Effector memory CD4-positive, alpha-beta T cell (primary cell): ENCODE results near the gene ARHGAP26.

Experiments used
- DNase-seq, 3 donors: peaks; one replicate each; pipeline ENCODE4 v3.0.0-alpha.2; 2020
- H3K27ac ChIP-seq: 2 replicates; pipeline ENCODE4 v1.7.0; 2013; ENCODE audit warnings: mild to moderate bottlenecking, low read length, moderate library complexity; ENCODE audit not compliant: insufficient read depth, poor library complexity, severe bottlenecking
- H3K27me3 ChIP-seq: replicated peaks from 2 replicates; pipeline ENCODE4 v1.7.0; 2013; ENCODE audit warnings: mild to moderate bottlenecking, low read length; ENCODE audit not compliant: insufficient read depth, control insufficient read depth, poor library complexity, severe bottlenecking
- H3K36me3 ChIP-seq: 2 replicates; pipeline ENCODE4 v1.7.0; 2013; ENCODE audit warnings: mild to moderate bottlenecking, low read length, moderate library complexity; ENCODE audit not compliant: control insufficient read depth, insufficient read depth
- H3K4me1 ChIP-seq: 2 replicates; pipeline ENCODE4 v1.7.0; 2013; ENCODE audit warnings: low read length, mild to moderate bottlenecking; ENCODE audit not compliant: control insufficient read depth, insufficient read depth, poor library complexity, severe bottlenecking
- H3K4me3 ChIP-seq: 2 replicates; pipeline ENCODE4 v1.7.0; 2013; ENCODE audit warnings: low read length, low read depth, mild to moderate bottlenecking; ENCODE audit not compliant: insufficient read depth, poor library complexity, severe bottlenecking
- H3K9me3 ChIP-seq: 2 replicates; pipeline ENCODE4 v1.7.0; 2013; ENCODE audit warnings: mild to moderate bottlenecking, low read length, moderate library complexity; ENCODE audit not compliant: control insufficient read depth

ARHGAP26 gene

DNA sequence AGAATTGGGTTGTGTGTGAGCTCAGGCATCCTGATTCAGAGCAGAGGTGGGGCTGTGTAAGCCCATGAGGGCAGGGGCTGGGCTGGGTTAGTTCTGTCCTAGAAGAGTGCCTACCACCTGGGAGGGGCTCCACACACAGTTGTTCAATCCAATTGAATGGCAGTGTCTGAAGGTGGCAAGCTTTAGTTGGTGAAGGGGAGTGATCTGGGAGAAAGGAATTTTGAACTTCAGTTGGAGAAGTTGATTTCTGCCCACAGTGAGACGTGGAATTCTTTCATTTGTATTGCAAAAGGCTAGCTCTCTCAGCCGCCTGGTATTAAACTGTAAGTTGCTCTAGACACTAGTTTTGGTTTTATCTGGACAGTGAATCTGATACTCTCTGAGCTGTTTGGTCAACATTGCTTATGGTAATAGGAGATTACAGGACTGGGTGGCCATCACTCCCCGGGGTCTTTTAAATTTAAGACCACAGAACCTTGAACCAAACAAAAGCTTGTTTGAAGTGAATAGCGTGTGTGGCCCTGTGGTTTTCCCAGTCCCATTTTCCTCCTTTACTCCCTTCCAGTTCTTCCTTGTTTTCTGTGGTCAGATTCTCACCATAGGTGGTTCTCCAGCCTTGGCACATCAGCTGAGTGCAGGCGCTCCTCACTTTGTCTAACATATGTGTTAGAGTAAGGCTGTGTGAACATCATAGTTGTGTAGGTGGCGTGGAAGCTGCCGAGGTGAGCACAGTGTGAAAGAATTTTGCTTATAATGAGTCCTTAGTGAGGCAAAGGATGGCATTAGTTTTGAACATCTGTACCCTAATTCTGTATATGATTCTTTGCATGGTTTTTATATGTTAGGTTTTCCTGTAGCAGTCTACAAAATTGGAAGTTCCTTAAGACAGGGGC, 78.0 kb downstream of the ARHGAP26 start:
- Histone ChIP-seq H3K4me3 (no peak overlapping the region), H3K36me3 (no peaks in the 10 kb centered on the region), H3K4me1 (peaks cover 5% of the 10 kb centered on the region), H3K9me3 (no peaks in the 10 kb centered on the region), H3K27me3 (no peaks in the 10 kb centered on the region), H3K27ac (no peak overlapping the region)
- DNase-seq, result no peak

DNA sequence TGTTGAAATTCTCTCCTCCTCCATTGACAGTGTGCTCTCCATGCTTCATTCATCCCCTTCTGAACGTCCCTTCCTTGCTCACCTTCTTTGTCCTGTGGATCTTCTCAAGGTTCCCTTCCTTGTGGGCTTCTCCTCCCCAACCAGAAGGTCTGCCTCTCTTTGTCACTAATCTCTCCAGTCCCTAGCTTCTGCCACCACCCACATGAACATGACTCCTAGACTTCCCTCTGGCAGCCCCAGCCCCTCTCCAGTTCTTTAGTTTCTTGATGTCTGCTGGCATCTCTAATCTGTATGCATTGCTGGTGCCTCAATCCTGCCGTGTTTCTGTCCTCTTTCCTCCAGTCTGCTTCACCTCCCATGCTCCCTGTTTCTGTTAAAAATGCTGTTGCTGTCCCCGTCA, 79.3 kb downstream of the ARHGAP26 start:
- Histone ChIP-seq H3K9me3 (no peaks in the 10 kb centered on the region), H3K27ac (no peak overlapping the region), H3K36me3 (no peaks in the 10 kb centered on the region), H3K4me3 (no peak overlapping the region), H3K27me3 (no peaks in the 10 kb centered on the region), H3K4me1 (peaks cover 5% of the 10 kb centered on the region)
- DNase-seq, result no peak

DNA sequence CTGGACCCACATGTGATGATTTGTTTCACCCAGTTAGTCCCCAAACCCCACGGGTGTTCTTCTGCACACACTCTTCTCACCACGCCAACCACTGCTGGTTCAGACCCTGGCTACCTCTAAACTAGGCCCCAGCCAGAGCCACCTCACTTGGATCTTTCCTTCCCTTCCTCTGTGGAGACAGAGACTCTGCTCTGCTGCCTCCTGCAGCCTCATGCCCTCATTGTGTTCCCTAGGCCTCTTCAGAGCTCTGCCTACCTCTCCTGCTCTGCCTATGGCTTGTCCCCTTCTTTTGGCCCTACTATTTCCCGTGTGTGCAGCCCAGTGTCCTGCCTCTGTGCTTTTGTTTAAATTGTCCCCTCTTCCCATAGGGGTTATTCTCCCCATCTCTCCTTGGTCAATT, 79.7 kb downstream of the ARHGAP26 start:
- no peak overlapping the region for H3K27ac ChIP-seq
- peaks cover 5% of the 10 kb centered on the region for H3K4me1 ChIP-seq
- no peak for DNase-seq
- no peaks in the 10 kb centered on the region for H3K36me3 ChIP-seq
- no peaks in the 10 kb centered on the region for H3K9me3 ChIP-seq
- H3K27me3 ChIP-seq, result no peaks in the 10 kb centered on the region
- no peak overlapping the region for H3K4me3 ChIP-seq

DNA sequence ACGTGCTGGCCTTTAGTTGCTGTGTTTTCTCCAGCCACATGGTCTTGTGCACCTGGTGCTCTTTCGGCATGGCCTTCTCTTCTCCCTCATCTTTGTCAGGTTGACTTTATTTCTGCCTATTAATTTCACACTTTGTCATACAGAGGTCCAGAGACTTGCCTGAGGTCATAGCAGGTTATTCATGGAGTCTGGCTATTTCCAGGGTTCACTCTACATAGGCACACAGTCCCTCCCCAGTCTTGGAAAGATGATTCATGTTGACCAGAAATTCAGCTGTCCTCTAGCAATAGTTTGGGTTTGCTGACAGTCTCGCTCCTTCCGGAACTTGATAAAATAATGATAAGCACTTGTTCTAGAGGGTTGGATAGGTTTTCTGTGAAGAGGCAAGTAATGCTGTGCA, 81.6 kb downstream of the ARHGAP26 start:
- Histone ChIP-seq H3K4me1 (no peaks in the 10 kb centered on the region), H3K4me3 (no peak overlapping the region), H3K36me3 (no peaks in the 10 kb centered on the region), H3K9me3 (no peaks in the 10 kb centered on the region), H3K27me3 (no peaks in the 10 kb centered on the region), H3K27ac (no peak overlapping the region)
- DNase-seq, result no peak

DNA sequence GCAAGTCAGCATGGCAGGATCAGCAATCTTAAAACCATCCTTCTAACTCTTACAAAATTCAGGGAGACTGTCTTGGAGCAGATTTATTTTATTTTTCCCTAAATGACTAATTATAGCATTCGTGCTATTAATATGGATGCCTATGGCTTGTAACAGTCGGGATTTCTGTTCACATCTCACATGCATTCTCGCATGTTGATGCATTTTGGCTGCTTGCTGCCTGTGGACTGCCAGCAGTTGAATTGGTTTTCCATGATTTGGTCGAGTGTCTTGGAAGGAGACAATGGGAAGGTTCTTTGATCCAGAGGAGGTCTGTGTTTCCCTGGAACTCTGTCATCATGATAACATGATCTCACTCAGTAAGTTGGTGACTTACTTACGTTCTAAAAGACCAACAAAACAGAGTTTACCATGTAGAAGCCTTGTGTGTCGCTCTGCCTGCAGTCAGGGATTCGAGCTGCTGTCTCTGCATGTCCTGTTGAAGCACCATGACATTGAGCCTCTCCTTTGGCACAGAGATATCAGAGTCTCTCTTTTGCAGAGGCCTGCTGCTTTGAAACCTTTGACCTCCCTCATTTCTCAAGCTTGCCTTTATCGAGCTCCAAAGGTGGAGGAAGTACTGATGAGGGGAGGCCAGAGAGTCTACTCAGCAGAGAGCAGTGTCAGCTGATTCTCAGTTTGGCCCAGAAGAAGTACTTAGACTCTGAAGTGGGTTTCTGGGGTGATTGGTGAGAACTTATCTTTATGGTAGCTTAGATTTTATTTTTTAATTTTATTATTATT, 82.4 kb downstream of the ARHGAP26 start:
- DNase-seq, result no peak
- Histone ChIP-seq H3K27me3 (no peaks in the 10 kb centered on the region), H3K4me1 (no peaks in the 10 kb centered on the region), H3K9me3 (no peaks in the 10 kb centered on the region), H3K27ac (no peak overlapping the region), H3K4me3 (no peak overlapping the region), H3K36me3 (no peaks in the 10 kb centered on the region)

DNA sequence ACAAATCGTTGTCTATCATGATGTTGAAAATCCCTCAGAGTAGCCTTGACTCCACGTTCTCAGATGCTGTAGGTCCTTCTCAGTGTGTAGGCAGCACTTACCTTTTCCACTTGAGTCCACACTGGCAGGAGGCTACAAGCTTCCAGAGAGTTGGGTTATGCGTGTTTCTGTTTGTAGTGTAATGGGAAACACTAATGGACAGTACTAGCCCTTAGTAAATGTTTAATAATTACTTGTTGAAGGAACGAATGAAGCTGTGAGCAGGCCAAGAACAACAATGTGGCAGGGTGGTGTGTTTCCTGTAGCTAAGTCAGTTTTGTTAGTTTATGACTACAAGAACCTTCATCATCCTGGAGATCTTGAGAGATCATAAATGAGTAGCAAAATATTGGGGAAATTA, 83.5 kb downstream of the ARHGAP26 start:
- no peak overlapping the region for H3K27ac ChIP-seq
- no peaks in the 10 kb centered on the region for H3K9me3 ChIP-seq
- H3K27me3 ChIP-seq, result no peaks in the 10 kb centered on the region
- no peaks in the 10 kb centered on the region for H3K36me3 ChIP-seq
- no peak overlapping the region for H3K4me3 ChIP-seq
- no peak for DNase-seq
- H3K4me1 ChIP-seq, result no peaks in the 10 kb centered on the region

DNA sequence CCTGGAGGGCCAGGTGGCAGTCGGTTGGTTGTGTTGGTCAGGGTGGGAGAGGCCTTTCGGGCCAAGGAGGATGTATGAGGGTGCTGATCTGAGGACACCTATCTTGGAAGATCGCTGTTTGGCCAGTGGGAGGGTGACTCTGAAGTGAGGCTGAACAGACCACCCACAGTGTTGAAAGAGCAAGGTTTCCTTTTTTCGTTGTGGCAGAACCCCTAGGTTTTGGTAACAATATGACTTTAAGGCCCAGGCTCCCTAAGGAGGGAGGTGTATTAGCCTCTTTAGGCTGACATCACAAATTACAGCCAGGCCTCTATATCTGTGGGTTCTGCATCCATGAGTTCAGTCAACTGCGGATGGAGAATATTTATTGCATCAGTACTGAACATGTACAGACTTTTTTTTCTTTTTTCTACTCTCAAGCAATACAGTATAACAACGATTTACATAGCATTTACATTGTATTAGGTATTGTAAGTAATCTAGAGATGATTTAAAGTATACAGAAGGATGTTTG, 86.1 kb downstream of the ARHGAP26 start:
- Histone ChIP-seq H3K4me1 (no peaks in the 10 kb centered on the region), H3K36me3 (no peaks in the 10 kb centered on the region), H3K27me3 (no peaks in the 10 kb centered on the region), H3K9me3 (no peaks in the 10 kb centered on the region), H3K4me3 (no peak overlapping the region), H3K27ac (no peak overlapping the region)
- no peak for DNase-seq

DNA sequence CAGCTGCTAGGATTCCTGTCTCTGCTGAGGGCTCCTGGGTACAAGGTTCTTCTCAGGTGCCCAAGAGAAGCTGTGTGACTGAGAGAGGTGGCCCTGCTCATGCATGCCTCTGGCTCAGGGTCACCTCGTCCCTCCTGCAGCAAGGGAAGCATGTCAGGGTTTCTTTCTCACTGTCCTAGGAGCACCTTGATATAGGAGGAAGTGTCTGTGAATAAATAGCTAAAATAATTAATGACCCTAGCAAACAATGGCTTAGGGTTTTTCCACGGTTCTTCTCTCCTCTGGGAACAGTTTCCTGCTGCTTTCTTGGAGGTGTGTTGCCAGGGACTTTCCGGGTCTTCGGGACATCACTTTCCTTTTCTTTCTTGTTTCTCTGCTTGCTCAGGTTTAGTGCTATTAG, 87.2 kb downstream of the ARHGAP26 start:
- Histone ChIP-seq H3K36me3 (no peaks in the 10 kb centered on the region), H3K27ac (no peak overlapping the region), H3K27me3 (no peaks in the 10 kb centered on the region), H3K4me1 (no peaks in the 10 kb centered on the region), H3K9me3 (no peaks in the 10 kb centered on the region), H3K4me3 (no peak overlapping the region)
- no peak for DNase-seq

DNA sequence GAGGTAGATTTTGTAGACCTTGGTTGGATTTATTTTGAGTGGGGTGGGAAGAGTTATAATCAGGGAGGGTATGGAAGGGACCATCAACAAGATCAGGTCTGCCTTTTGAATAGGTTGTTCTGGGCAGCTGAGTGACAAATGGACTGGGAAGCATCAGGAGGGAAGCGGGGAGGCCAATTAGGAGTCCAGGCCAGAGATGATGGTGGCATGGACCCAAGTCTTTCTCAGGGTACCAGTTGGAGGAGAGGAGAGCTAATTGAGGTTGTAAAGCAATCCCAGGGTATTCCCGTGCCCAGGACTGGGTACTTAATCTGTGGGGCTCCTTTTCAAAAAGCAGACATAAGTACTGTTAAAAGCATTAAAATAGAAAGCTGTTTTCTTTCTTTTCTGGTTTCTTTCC, 88.9 kb downstream of the ARHGAP26 start:
- Histone ChIP-seq H3K27ac (no peak overlapping the region), H3K36me3 (no peaks in the 10 kb centered on the region), H3K4me3 (no peak overlapping the region), H3K27me3 (no peaks in the 10 kb centered on the region), H3K4me1 (no peaks in the 10 kb centered on the region), H3K9me3 (no peaks in the 10 kb centered on the region)
- no peak for DNase-seq

DNA sequence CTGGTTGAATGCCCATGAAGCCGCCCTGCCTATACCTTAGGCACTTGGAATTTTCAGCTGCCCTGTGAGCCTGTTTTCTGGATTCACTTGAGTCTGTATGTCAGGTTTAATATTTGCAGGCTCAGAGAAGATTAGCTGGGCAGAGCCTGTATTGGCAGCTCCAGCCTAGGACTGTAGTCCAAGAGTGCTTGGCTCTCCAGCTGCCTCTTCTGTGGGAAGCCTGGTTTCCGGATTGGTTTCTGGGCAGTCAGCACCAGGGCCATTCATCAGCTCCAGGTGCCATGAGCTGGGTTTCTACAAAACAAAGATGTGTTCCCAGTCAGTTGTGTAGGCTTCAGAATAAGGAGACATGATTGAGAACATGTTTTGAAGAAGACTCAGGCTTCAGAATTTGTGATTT, 90.1 kb downstream of the ARHGAP26 start:
- H3K4me1 ChIP-seq, result no peaks in the 10 kb centered on the region
- no peak for DNase-seq
- no peak overlapping the region for H3K4me3 ChIP-seq
- H3K9me3 ChIP-seq, result no peaks in the 10 kb centered on the region
- H3K27me3 ChIP-seq, result no peaks in the 10 kb centered on the region
- H3K27ac ChIP-seq, result no peak overlapping the region
- no peaks in the 10 kb centered on the region for H3K36me3 ChIP-seq
